NT2/D1 (cell line): ENCODE measurements around the gene LIME1.

Experiments
- DNase-seq: peaks from one replicate; pipeline ENCODE4 v3.0.0-alpha.2; 2011; ENCODE audit warnings: low read depth, low spot score
- H3K27me3 ChIP-seq: 2 replicates; pipeline ENCODE4 v1.6.0; 2011; ENCODE audit warnings: mild to moderate bottlenecking; ENCODE audit not compliant: insufficient read length, insufficient read depth
- H3K36me3 ChIP-seq: 2 replicates; pipeline ENCODE4 v1.6.1; 2011; ENCODE audit warnings: mild to moderate bottlenecking, low read length, mixed read lengths; ENCODE audit not compliant: insufficient read depth, insufficient read length
- H3K4me1 ChIP-seq: 2 replicates; pipeline ENCODE4 v1.5.1; 2011; ENCODE audit not compliant: insufficient read depth, insufficient read length
- H3K4me3 ChIP-seq: 2 replicates; pipeline ENCODE4 v1.5.1; 2011; ENCODE audit warnings: low read depth; ENCODE audit not compliant: insufficient read length
- H3K9ac ChIP-seq: 2 replicates; pipeline ENCODE4 v1.6.0; 2011; ENCODE audit warnings: low read depth; ENCODE audit not compliant: insufficient read length
- H3K9me3 ChIP-seq: 2 replicates; pipeline ENCODE4 v1.5.1; 2011; ENCODE audit warnings: mild to moderate bottlenecking, low read length; ENCODE audit not compliant: insufficient read depth
- SUZ12 ChIP-seq: IDR thresholded peaks from 2 replicates; pipeline ENCODE4 v1.6.1; 2011; ENCODE audit not compliant: insufficient read length, insufficient read depth; ENCODE audit errors: extremely low read depth
- YY1 ChIP-seq: IDR thresholded peaks from 2 replicates; pipeline ENCODE4 v1.6.1; 2011; ENCODE audit not compliant: insufficient read length, insufficient read depth
- ZNF274 ChIP-seq: IDR thresholded peaks from 2 replicates; pipeline ENCODE4 v1.6.1; 2011; ENCODE audit warnings: mild to moderate bottlenecking, low read depth, low read length

Gene LIME1

GRCh38 chr20:63739130-63740069 is 2.9 kb downstream of the LIME1 start, which contains the start of gene SLC2A4RG:
SLC2A4RG (plus strand) TSS chr20:63739776; CDS start chr20:63739913, 137 bp downstream.
- DNase-seq: no peak
- H3K36me3 ChIP-seq: peaks cover 70% of the 10 kb centered on the region
- TF ChIP-seq SUZ12 (no peak), YY1 (no peak), ZNF274 (no peak)

GRCh38 chr20:63740070-63740626 is 3.7 kb downstream of the LIME1 start:
- no peaks in the 10 kb centered on the region for H3K27me3 ChIP-seq
- TF ChIP-seq YY1 (no peak), ZNF274 (no peak), SUZ12 (no peak)
- peak overlapping the region; percentile 75 for H3K4me3 ChIP-seq
- H3K4me1 ChIP-seq: peaks cover 31% of the 10 kb centered on the region
- DNase-seq: no peak
- H3K9ac ChIP-seq: peak overlapping the region; percentile 97
- H3K9me3 ChIP-seq: no peaks in the 10 kb centered on the region
- H3K36me3 ChIP-seq: peaks cover 68% of the 10 kb centered on the region

More at GRCh38 chr20:63739130-63740069, 2.9 kb downstream of the LIME1 start, which contains the start of gene SLC2A4RG:
- Histone ChIP-seq H3K4me3 (peak within 1 kb of the TSS; percentile 75), H3K27me3 (no peaks in the 10 kb centered on the region), H3K9me3 (no peaks in the 10 kb centered on the region), H3K9ac (peak within 1 kb of the TSS; percentile 97), H3K4me1 (peaks cover 31% of the 10 kb centered on the region)

DNA sequence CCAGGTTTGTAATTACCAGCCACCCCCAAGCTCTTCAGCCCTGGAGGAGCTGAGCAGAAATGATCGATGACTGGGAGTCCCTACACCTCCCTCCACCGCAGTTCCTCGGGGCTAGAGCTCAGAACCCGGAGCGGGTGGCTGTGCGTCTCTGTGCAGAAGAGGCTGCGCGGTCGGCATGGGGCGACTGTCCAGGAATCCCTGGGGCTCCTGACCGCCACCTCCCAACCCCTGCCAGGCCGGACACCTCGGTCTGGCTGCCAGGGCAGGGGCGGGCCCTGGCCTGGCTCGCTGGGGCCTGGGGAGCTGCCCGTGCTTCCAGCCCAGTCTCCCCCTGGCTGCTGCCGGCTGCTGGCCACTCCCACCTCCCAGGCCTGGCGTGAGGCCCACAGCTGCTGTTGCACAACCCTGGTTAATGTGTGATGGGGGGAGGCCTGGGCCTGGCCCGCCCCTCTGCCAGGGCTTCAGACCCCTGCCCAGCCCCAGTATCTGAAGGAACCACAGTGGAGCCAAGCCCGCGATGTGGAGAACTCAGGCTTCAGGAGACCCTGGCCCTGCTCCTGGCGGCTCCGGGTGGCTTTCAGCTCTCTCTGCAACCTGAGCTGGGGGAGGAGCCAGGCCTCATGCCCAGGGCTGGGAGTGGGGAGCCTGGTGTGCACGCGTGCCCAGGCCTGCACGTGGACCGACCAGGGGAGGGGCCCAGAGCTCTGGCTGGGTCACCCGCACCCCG is 4.3 kb downstream of the LIME1 start:
- peak overlapping the region; percentile 97 for H3K9ac ChIP-seq
- no peaks in the 10 kb centered on the region for H3K9me3 ChIP-seq
- H3K36me3 ChIP-seq: peaks cover 68% of the 10 kb centered on the region
- DNase-seq: no peak
- no peak for TF ChIP-seq ZNF274
- TF ChIP-seq SUZ12: no peak
- no peak for TF ChIP-seq YY1
- peak overlapping the region; percentile 75 for H3K4me3 ChIP-seq
- no peaks in the 10 kb centered on the region for H3K27me3 ChIP-seq
- H3K4me1 ChIP-seq: peaks cover 35% of the 10 kb centered on the region

DNA sequence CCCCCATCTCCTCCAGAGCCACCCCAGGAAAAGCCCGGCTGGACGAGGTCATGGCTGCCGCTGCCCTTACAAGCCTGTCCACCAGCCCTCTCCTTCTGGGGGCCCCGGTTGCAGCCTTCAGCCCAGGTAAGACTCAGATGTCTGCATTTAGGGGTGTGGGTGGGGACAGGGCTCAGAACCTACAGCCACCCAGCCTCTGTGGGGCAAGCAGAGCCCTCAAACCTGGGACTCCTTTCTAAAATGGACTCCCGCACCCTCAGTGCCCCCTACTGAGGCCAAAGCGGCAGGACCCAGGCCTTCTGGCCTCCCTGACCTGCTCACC is 4.9 kb downstream of the LIME1 start:
- Histone ChIP-seq H3K27me3 (no peaks in the 10 kb centered on the region), H3K9me3 (no peaks in the 10 kb centered on the region), H3K9ac (peak overlapping the region; percentile 97), H3K4me1 (peaks cover 35% of the 10 kb centered on the region), H3K36me3 (peaks cover 66% of the 10 kb centered on the region), H3K4me3 (peak overlapping the region; percentile 75)
- no peak for DNase-seq
- no peak for TF ChIP-seq ZNF274
- no peak for TF ChIP-seq YY1
- TF ChIP-seq SUZ12: no peak

DNA sequence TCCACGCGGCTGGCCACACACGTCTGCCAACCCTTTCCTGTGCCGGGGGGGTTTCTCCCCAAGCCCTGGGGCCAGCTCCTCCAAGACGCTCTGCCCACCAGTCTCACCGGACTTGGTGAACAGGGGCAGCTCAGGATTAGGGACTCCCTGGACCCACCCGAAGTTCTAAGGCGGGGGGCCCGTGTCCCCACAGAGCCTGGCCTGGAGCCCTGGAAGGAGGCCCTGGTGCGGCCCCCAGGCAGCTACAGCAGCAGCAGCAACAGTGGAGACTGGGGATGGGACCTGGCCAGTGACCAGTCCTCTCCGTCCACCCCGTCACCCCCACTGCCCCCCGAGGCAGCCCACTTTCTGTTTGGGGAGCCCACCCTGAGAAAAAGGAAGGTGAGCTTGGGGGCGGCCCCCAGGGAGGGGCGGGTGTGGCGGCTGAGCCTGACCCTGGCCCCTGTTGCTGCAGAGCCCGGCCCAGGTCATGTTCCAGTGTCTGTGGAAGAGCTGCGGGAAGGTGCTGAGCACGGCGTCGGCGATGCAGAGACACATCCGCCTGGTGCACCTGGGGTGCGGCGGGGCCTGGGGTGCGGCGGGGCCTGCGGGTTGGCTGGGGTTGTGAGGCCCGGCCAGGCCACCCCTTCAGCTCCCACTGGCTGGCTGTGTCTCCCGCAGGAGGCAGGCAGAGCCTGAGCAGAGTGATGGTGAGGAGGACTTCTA is 5.4 kb downstream of the LIME1 start:
- Histone ChIP-seq H3K9me3 (no peaks in the 10 kb centered on the region), H3K4me3 (peak overlapping the region; percentile 75), H3K4me1 (peaks cover 33% of the 10 kb centered on the region), H3K27me3 (no peaks in the 10 kb centered on the region), H3K36me3 (peaks cover 66% of the 10 kb centered on the region), H3K9ac (peak overlapping the region; percentile 97)
- TF ChIP-seq SUZ12 (no peak), ZNF274 (no peak), YY1 (no peak)
- DNase-seq: no peak

DNA sequence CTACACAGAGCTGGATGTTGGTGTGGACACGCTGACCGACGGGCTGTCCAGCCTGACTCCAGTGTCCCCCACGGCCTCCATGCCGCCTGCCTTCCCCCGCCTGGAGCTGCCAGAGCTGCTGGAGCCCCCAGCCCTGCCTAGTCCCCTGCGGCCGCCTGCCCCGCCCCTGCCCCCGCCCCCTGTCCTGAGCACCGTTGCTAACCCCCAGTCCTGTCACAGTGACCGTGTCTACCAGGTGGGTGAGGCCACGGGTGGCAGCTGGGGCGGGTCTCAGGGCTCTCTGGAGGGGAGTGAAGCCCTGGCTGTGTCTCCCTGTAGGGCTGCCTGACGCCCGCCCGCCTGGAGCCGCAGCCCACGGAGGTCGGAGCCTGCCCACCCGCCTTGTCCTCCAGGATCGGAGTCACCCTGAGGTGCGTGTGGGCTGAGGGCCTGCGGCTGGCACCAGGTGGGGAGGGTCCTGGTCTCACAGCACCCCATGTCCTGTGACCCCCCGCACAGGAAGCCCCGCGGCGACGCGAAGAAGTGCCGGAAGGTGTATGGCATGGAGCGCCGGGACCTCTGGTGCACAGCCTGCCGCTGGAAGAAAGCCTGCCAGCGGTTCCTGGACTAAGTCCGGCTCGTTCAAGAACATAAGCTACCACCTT is 6.0 kb downstream of the LIME1 start:
- no peaks in the 10 kb centered on the region for H3K9me3 ChIP-seq
- H3K4me3 ChIP-seq: no peak overlapping the region
- peaks cover 59% of the 10 kb centered on the region for H3K36me3 ChIP-seq
- TF ChIP-seq YY1 (no peak), ZNF274 (no peak), SUZ12 (no peak)
- H3K4me1 ChIP-seq: peaks cover 32% of the 10 kb centered on the region
- peak overlapping the region; percentile 56 for H3K9ac ChIP-seq
- no peak for DNase-seq
- H3K27me3 ChIP-seq: no peaks in the 10 kb centered on the region
